NCI-H146 treated with DMSO at 0.1 percent for 48 hours (cell line): ENCODE measurements around the gene CNTNAP1.
A peak's percentile ranks its signal among the peaks of the same experiment; 100 is the strongest.

Source experiments
- DNase-seq: peaks from one replicate; lab custom pipeline; 2025; ENCODE audit not compliant: unreplicated experiment; lab: John Stamatoyannopoulos, UW

CNTNAP1 gene

GRCh38 chr17:42670789-42671657 is 11.3 kb upstream of the CNTNAP1 start:
- DNase-seq: no peak

GRCh38 chr17:42672038-42672437 is 10.3 kb upstream of the CNTNAP1 start:
- no peak for DNase-seq

GRCh38 chr17:42673266-42673884 is 9.0 kb upstream of the CNTNAP1 start:
- no peak for DNase-seq

- no peak for DNase-seq
Observed at GRCh38 chr17:42673885-42674754, 8.2 kb upstream of the CNTNAP1 start.

GRCh38 chr17:42674755-42675347 is 7.5 kb upstream of the CNTNAP1 start:
- no peak for DNase-seq

GRCh38 chr17:42675348-42675964 is 6.9 kb upstream of the CNTNAP1 start:
- peak; percentile 29 for DNase-seq

- no peak for DNase-seq
Observed at GRCh38 chr17:42675965-42676423, 6.3 kb upstream of the CNTNAP1 start.

- DNase-seq: peak; percentile 55
Observed at GRCh38 chr17:42676424-42677011, 5.8 kb upstream of the CNTNAP1 start, which contains the start of gene PLEKHH3. TSS of gene PLEKHH3 (minus strand) at chr17:42676994. CDS start at chr17:42676563, 431 bp downstream.

GRCh38 chr17:42677012-42677857 is 5.1 kb upstream of the CNTNAP1 start:
- peak; percentile 98 for DNase-seq

- peak; percentile 81 for DNase-seq
Observed at GRCh38 chr17:42677921-42678781, 4.2 kb upstream of the CNTNAP1 start.

- peak; percentile 39 for DNase-seq
Observed at GRCh38 chr17:42678951-42679491, 3.3 kb upstream of the CNTNAP1 start.

GRCh38 chr17:42679492-42680330 is 2.6 kb upstream of the CNTNAP1 start:
- peak; percentile 56 for DNase-seq

GRCh38 chr17:42680331-42680808 is 2.0 kb upstream of the CNTNAP1 start:
- DNase-seq: peak; percentile 43

GRCh38 chr17:42682722-42683403 is 532 bp downstream of the CNTNAP1 start:
- no peak for DNase-seq

GRCh38 chr17:42683407-42684034 is 1.2 kb downstream of the CNTNAP1 start:
- DNase-seq: no peak
